NOMO-1 treated with dmso at 0.1 percent for 144 hours (cell line): ENCODE results near the gene MEIS3.

Experiments used
- DNase-seq: peaks from one replicate; lab custom pipeline; 2025; ENCODE audit not compliant: unreplicated experiment; lab: John Stamatoyannopoulos, UW

MEIS3 gene

GRCh38 chr19:47435883-47436417 lies 16.6 kb upstream of the MEIS3 start:
- no peak for DNase-seq

GRCh38 chr19:47435196-47435595 lies 15.9 kb upstream of the MEIS3 start:
- DNase-seq = no peak

GRCh38 chr19:47434088-47434487 lies 14.8 kb upstream of the MEIS3 start:
- no peak for DNase-seq

- DNase-seq = no peak
These were observed 13.8 kb upstream of the MEIS3 start for GRCh38 chr19:47433121-47433520.

- no peak for DNase-seq
These were observed 13.2 kb upstream of the MEIS3 start for GRCh38 chr19:47432499-47432898.

GRCh38 chr19:47432091-47432490 lies 12.8 kb upstream of the MEIS3 start:
- no peak for DNase-seq

- DNase-seq = no peak
These were observed 10.9 kb upstream of the MEIS3 start for GRCh38 chr19:47430041-47430802.

GRCh38 chr19:47429140-47429793 lies 9.9 kb upstream of the MEIS3 start:
- DNase-seq = no peak

- DNase-seq = peak; percentile 95
These were observed 9.0 kb upstream of the MEIS3 start for GRCh38 chr19:47428177-47428894.

- no peak for DNase-seq
These were observed 8.2 kb upstream of the MEIS3 start for GRCh38 chr19:47427241-47428176.

- DNase-seq = no peak
These were observed 4.0 kb upstream of the MEIS3 start for GRCh38 chr19:47423203-47423882.

GRCh38 chr19:47422417-47423163 lies 3.3 kb upstream of the MEIS3 start:
- no peak for DNase-seq

- DNase-seq = no peak
These were observed 2.6 kb upstream of the MEIS3 start for GRCh38 chr19:47421844-47422395.

- DNase-seq = no peak
These were observed 2.0 kb upstream of the MEIS3 start for GRCh38 chr19:47421244-47421786.

GRCh38 chr19:47419789-47420188 lies 462 bp upstream of the MEIS3 start:
- DNase-seq = no peak

GRCh38 chr19:47418692-47419029 lies 666 bp downstream of the MEIS3 start:
- no peak for DNase-seq

GRCh38 chr19:47417746-47418691 lies 1.3 kb downstream of the MEIS3 start:
- DNase-seq = no peak
